NCI-H2227 treated with DMSO at 0.1 percent for 48 hours (cell line): ENCODE data around the gene CHTF8.

Experiments
- DNase-seq: peaks from one replicate; lab custom pipeline; 2025; lab: John Stamatoyannopoulos, UW

Gene CHTF8

GRCh38 chr16:69085032-69085695 lies 47.2 kb downstream of the CHTF8 start:
- DNase-seq: no peak

GRCh38 chr16:69084289-69084688 lies 48.1 kb downstream of the CHTF8 start:
- DNase-seq: no peak

GRCh38 chr16:69083306-69083941 lies 49.0 kb downstream of the CHTF8 start:
- no peak for DNase-seq

DNA sequence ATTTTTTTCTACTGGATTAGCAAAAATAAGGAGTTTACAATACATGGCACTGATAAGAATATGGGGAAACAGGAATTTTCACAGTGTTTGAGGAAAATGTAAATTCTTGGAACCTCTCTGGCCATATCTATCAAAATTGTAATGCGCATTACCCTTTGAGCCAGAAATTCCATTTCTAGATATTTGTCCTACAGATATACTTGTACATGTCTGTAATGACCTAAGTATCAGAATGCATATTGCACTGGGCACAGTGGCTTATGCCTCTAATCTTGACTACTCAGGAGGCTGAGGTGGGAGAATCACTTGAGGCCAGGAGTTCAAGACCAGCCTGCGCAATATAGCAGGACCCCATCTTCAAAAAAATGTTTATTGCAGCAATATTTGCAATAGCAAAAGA lies 52.7 kb downstream of the CHTF8 start:
- DNase-seq: no peak

DNA sequence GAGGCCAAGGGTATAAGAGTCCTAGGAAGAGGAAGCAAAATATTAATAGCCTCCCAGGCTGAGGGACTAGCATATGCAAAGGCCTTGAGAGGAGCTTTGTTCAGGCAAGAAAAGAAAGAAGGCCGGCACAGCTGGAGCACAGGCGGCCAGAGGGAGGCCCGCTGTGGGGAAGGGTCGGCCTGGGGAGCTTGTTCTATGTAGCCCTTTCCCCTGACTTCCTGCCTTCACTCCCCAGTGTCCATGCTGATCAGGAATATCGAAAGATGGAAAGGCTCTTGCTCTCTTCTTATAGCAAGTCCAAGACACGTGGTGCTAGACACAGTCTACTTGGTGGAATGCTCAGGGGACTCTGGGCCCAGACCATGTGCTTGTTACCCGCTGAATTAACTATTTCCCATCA lies 54.3 kb downstream of the CHTF8 start:
- no peak for DNase-seq

DNA sequence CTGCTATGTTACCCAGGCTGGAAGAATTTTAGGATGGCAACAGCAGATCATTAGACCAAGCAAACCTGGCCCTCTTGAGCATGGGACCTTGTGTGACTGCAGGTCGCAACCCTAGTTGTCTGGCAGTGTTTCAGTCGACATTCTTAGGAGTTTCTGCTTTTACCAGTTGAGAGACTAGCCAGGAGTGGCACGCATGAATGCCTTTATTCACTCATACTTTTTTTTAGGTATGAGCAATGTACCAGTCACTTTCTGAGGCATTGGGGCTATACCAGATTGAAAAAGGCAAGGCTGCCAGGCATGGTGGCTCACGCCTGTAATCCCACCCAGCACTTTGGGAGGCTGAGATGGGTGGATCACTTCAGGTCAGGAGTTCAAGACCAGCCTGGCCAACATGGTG lies 55.1 kb downstream of the CHTF8 start:
- DNase-seq: no peak

DNA sequence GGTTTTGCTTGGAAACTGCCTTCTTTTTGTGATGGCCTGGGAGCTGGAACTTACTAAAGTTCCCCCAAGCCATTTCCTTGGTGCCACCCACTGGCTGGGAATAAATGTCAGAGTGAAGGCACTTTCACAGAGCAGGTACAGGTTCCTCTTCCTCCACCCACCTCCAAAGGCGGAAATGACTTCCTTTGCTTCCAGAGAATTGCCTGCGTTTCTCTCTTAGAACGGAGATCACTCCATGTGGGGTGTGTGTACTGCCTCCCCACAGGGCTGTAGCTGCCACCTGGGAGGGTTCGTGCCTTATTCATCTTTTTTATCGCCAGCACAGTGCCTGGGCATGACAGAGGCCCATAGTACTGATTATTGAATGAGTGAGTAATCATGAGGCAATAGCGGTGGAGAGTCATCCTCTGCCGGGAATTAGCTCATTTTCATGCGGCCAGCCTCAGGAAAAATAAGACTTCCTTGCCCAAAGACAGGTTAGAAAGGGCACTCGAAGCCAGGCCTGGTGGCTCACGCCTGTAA lies 59.1 kb downstream of the CHTF8 start:
- no peak for DNase-seq

DNA sequence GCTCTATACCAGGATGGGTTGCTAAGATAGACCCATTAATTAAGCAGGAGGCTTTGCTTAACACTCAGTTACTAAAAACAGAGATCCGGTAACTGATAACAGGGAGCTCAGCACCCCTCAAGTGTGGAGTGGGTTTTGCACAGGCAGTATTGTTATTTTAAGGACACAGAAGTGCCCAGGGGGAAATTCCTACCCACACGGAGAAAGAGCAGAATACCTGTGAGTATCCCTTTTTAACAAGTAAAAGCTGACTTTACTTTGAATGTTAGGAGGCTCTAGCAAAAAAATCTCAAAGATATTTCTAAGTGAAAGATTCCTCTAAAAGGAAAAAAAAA lies 59.8 kb downstream of the CHTF8 start:
- no peak for DNase-seq

DNA sequence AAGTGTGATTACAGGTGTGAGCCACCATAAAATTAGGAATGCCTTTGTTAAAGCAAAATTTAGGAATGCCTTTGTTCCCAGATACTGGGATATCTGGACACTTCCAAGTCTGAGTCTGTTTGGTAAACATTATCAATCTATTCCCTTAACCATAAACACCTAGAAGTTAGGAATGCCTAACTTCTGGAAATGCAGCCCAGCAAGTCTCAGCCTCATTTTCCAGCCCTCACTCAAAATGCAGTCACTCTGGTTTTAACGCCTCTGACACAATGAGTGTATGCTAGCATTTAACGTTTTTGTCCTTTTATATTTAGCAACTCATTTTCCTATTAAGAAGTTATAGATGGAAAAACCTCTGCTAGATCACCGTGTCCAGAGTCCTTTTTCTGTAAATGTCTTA lies 61.4 kb downstream of the CHTF8 start:
- DNase-seq: no peak

DNA sequence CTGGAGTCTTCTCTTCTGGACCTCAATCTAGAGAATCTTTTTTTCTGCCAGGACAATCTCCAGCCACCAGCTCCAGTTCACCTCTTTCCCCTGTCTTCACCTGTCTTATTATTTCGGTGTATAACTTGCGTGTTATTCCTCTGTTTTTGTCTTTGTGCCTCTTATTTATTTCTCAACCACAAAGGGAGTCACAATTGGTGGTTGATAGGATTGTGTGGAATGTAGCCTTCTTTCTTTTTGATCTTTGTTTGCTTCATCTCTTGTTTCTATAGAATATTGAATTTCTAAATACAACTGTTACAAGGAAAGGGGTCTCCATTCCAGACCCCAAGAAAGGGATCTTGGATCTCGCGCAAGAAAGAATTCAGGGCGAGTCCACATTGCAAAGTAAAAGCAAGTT lies 62.9 kb downstream of the CHTF8 start:
- no peak for DNase-seq
